B cell (primary cell): ENCODE measurements around the gene CAPZA2. TPM values are rescaled to one million over a fixed set of nuclear protein-coding genes. Genes with fewer than 3 reads are reported as not detected.

Source experiments
- ATAC-seq: fragments of 200-7000 bp; cut with Tn5 transposase; one replicate; pipeline ENCODE4 v1.10.0; 2021; ENCODE audit warnings: low read depth, mild to moderate bottlenecking, moderate number of reproducible peaks, moderate library complexity
- CTCF ChIA-PET: fragments of 350-600 bp; sonication (Branson Sonifier 250); formaldehyde crosslinking; loops from one replicate; lab custom pipeline; 2021; ENCODE audit warnings: antibody characterized with exemption, inconsistent platforms; lab: Charles Lee
- POLR2A ChIA-PET: fragments of 350-600 bp; sonication (Branson Sonifier 250); formaldehyde crosslinking; loops from one replicate; lab custom pipeline; 2021; ENCODE audit warnings: antibody characterized with exemption; lab: Charles Lee
- DNase-seq: peaks from one replicate; pipeline ENCODE4 v3.0.0; 2013
- H2AFZ ChIP-seq: 2 replicates; pipeline ENCODE4 v1.6.1; 2012; ENCODE audit warnings: mild to moderate bottlenecking, low read depth, low read length; ENCODE audit not compliant: insufficient read depth, poor library complexity, severe bottlenecking
- H3K27ac ChIP-seq, 2 donors: 1 replicate in 1 of 2; 2 replicates in 1 of 2; pipeline ENCODE4 v1.5.1; 2012 to 2013; ENCODE audit warnings: low read length in 2 of 2, mild to moderate bottlenecking in 2 of 2, moderate library complexity in 1 of 2
- H3K27me3 ChIP-seq, 4 experiments: fragments of 200-600 bp in 1 of 4; sonication (generic) in 1 of 4; replicated peaks in 1 of 4; 1 replicate in 2 of 4; 2 replicates in 2 of 4; pipeline versions ENCODE4 v1.6.1 to v1.7.0; 2013 to 2016; ENCODE audit warnings: low read length in 3 of 4, mild to moderate bottlenecking in 2 of 4, mixed read lengths in 1 of 4, moderate library complexity in 1 of 4; ENCODE audit not compliant: insufficient read depth in 4 of 4, control insufficient read depth in 3 of 4; ENCODE audit errors: control extremely low read depth in 1 of 4
- H3K36me3 ChIP-seq, 2 experiments: replicated peaks in 1 of 2; 1 replicate in 1 of 2; 2 replicates in 1 of 2; pipeline versions ENCODE4 v1.6.1 to v1.7.1; 2013; ENCODE audit warnings: low read length in 1 of 2; ENCODE audit not compliant: insufficient read depth in 2 of 2, control insufficient read depth in 1 of 2; ENCODE audit errors: control extremely low read depth in 1 of 2, extremely low read depth in 1 of 2
- H3K4me1 ChIP-seq, 2 donors: fragments of 200-600 bp in 1 of 2; sonication (generic) in 1 of 2; 1 replicate in 1 of 2; 2 replicates in 1 of 2; pipeline versions ENCODE4 v1.5.1 to v1.6.1; 2013 to 2017; ENCODE audit warnings: low read length in 2 of 2; ENCODE audit not compliant: control insufficient read depth in 2 of 2, insufficient read depth in 2 of 2
- H3K4me2 ChIP-seq: replicated peaks from 2 replicates; pipeline ENCODE3; 2012; ENCODE audit warnings: mild to moderate bottlenecking, low read depth, low read length; ENCODE audit not compliant: poor library complexity, severe bottlenecking
- H3K4me3 ChIP-seq, 5 experiments: fragments of 200-600 bp in 1 of 5; sonication (generic) in 1 of 5; 1 replicate in 3 of 5; 2 replicates in 2 of 5; pipeline versions ENCODE4 v1.5.1 to v1.7.0; 2011 to 2016; ENCODE audit warnings: low read length in 4 of 5, mild to moderate bottlenecking in 4 of 5, low read depth in 2 of 5, control low read depth in 1 of 5, moderate library complexity in 1 of 5; ENCODE audit not compliant: insufficient read depth in 1 of 5; ENCODE audit errors: control extremely low read depth in 1 of 5, extremely low read depth in 1 of 5
- H3K79me2 ChIP-seq: fragments of 200-600 bp; sonication (generic); one replicate; pipeline ENCODE4 v1.6.0; 2016; ENCODE audit warnings: low read length; ENCODE audit not compliant: control insufficient read depth, insufficient read depth
- H3K9ac ChIP-seq: fragments of 200-600 bp; sonication (generic); 2 replicates; pipeline ENCODE4 v1.6.1; 2017; ENCODE audit warnings: mild to moderate bottlenecking, low read length, moderate library complexity
- H3K9me3 ChIP-seq, 3 donors: one replicate each; pipeline versions ENCODE4 v1.6.1 to v1.7.1; 2013; ENCODE audit warnings: low read length in 2 of 3; ENCODE audit not compliant: control insufficient read depth in 2 of 3, insufficient read depth in 1 of 3; ENCODE audit errors: control extremely low read depth in 1 of 3
- H4K20me1 ChIP-seq: 2 replicates; pipeline ENCODE4 v1.6.0; 2012; ENCODE audit warnings: mild to moderate bottlenecking, low read length; ENCODE audit not compliant: insufficient read depth, control insufficient read depth, poor library complexity, severe bottlenecking
- H3K27ac Mint-ChIP-seq: one replicate; pipeline ENCODE4 v1.8.0; 2021; ENCODE audit warnings: mixed read lengths
- H3K27me3 Mint-ChIP-seq: one replicate; pipeline ENCODE4 v1.8.0; 2021; ENCODE audit warnings: mixed read lengths
- H3K4me1 Mint-ChIP-seq: one replicate; pipeline ENCODE4 v1.8.0; 2021; ENCODE audit warnings: mixed read lengths
- H3K4me3 Mint-ChIP-seq: one replicate; pipeline ENCODE4 v1.8.0; 2021; ENCODE audit warnings: mixed read lengths
- H3K9me3 Mint-ChIP-seq: one replicate; pipeline ENCODE4 v1.8.0; 2022; ENCODE audit warnings: mixed read lengths; ENCODE audit not compliant: insufficient read depth
- CTCF ChIP-seq: fragments of 200-600 bp; IDR thresholded peaks from one replicate; pipeline ENCODE4 v1.8.0; 2022; ENCODE audit warnings: antibody characterized with exemption, mild to moderate bottlenecking
- EZH2 ChIP-seq: IDR thresholded peaks from 2 replicates; pipeline ENCODE4 v1.6.1; 2012; ENCODE audit warnings: borderline replicate concordance, low read depth, mild to moderate bottlenecking, moderate library complexity, low read length; ENCODE audit not compliant: insufficient read depth, poor library complexity, severe bottlenecking
- WGBS: methylation state at CpG from one replicate; pipeline ENCODE4 v1.1.5; 2013; ENCODE audit warnings: missing lambda C conversion rate; ENCODE audit not compliant: insufficient coverage; 5-methylcytosine and 5-hydroxymethylcytosine counted together
- intact Hi-C: fragments of 100-400 bp; cut with micrococcal nuclease; formaldehyde crosslinking; loops from one replicate; pipeline ENCODE4 v1.10.0; 2022
- polyA plus RNA-seq: library from polyadenylated mRNA; depleted of rRNA; stranded (reverse); fragments of >200 nt; gene quantifications from 2 replicates; pipeline ENCODE4 v1.2.3, GENCODE V29; 2012
- total RNA-seq, 2 donors: library from RNA; stranded (reverse); fragments of 120-200 nt in 1 of 2; gene quantifications; 1 replicate in 1 of 2; 2 replicates in 1 of 2; pipeline versions ENCODE4 v1.2.3 to v1.2.4, GENCODE V29; 2013 to 2022

Gene CAPZA2
- total and polyA plus RNA-seq, 2 donors (not counting 1 experiment from before 2014, with no cell fraction given), result 15.0 to 79.0 TPM

GRCh38 chr7:116922545-116922944 is 60.2 kb downstream of the CAPZA2 start:
- WGBS, result 80% methylated on average over 4 of the region's 5 CpGs
- no peak overlapping the region for H3K4me3 ChIP-seq
- peaks cover 3 to 16% of the 10 kb centered on the region in 2 experiments for H3K36me3 ChIP-seq
- H2AFZ ChIP-seq, result no peak overlapping the region
- no peak overlapping the region for H3K9ac ChIP-seq
- no peak overlapping the region for H3K27ac ChIP-seq
- H4K20me1 ChIP-seq, result no peaks in the 10 kb centered on the region
- Mint-ChIP-seq H3K4me3 (no peak overlapping the region), H3K4me1 (no peaks in the 10 kb centered on the region), H3K27ac (no peak overlapping the region), H3K9me3 (no peaks in the 10 kb centered on the region), H3K27me3 (no peaks in the 10 kb centered on the region)
- CTCF ChIA-PET, result interaction anchor here (1.1 kb wide), 1 partner anchor 66 kb away, joined by 3 read pairs; no protein-coding TSS in a partner anchor
- no peaks in the 10 kb centered on the region for H3K9me3 ChIP-seq
- intact Hi-C loops, result no loop called here
- DNase-seq (no peak), ATAC-seq (no peak)
- no peaks in the 10 kb centered on the region for H3K27me3 ChIP-seq
- no peak overlapping the region for H3K4me2 ChIP-seq
- H3K79me2 ChIP-seq, result no peaks in the 10 kb centered on the region
- TF ChIP-seq CTCF, result no peak
- TF ChIP-seq EZH2, result no peak
- POLR2A ChIA-PET, result no interaction called here
- H3K4me1 ChIP-seq, result no peaks in the 10 kb centered on the region

GRCh38 chr7:116924741-116925140 is 62.4 kb downstream of the CAPZA2 start:
- TF ChIP-seq EZH2 (no peak), CTCF (no peak)
- WGBS, result 100% methylated on average over 1 of the region's 5 CpGs

More at GRCh38 chr7:116924741-116925140, 62.4 kb downstream of the CAPZA2 start:
- ChIA-PET CTCF (interaction anchor here (0.5 to 1.5 kb wide), 3 partner anchors 8 to 16 kb away, joined by 3 read pairs; no protein-coding TSS in a partner anchor), POLR2A (no interaction called here)
- peaks cover 0 to 2% of the 10 kb centered on the region in 2 experiments for H3K36me3 ChIP-seq
- H3K9ac ChIP-seq, result no peak overlapping the region
- H3K27ac Mint-ChIP-seq, result no peak overlapping the region
- no peaks in the 10 kb centered on the region for H3K4me1 ChIP-seq
- H3K27me3 Mint-ChIP-seq, result peaks cover 3% of the 10 kb centered on the region
- no peak overlapping the region for H3K4me3 Mint-ChIP-seq
- no peak overlapping the region for H3K27ac ChIP-seq
- DNase-seq (no peak), ATAC-seq (no peak)
- H3K27me3 ChIP-seq, result no peaks in the 10 kb centered on the region
- no peaks in the 10 kb centered on the region for H3K4me1 Mint-ChIP-seq
- H3K79me2 ChIP-seq, result no peaks in the 10 kb centered on the region
- no peak overlapping the region for H3K4me2 ChIP-seq
- H3K9me3 ChIP-seq, result no peaks in the 10 kb centered on the region
- no peak overlapping the region for H3K4me3 ChIP-seq
- H2AFZ ChIP-seq, result no peak overlapping the region
- no peaks in the 10 kb centered on the region for H4K20me1 ChIP-seq
- intact Hi-C loops, result no loop called here
- no peaks in the 10 kb centered on the region for H3K9me3 Mint-ChIP-seq
